Activated CD8-positive, alpha-beta memory T cell treated with anti-CD3 and anti-CD28 coated beads, Interleukin-2, amount 10 ng/mL, durations not matched to agents 7 days and 5 days (primary cell): Measurements from ENCODE around the gene TPK1. TPM values are rescaled to one million over a fixed set of nuclear protein-coding genes. Genes with fewer than 3 reads are reported as not detected.
"Not testable (repeated sequence)": the region's sequence is repeated elsewhere in the genome, so short reads cannot be mapped to it uniquely, and the experiment has no call there.

Source experiments
- ATAC-seq: fragments of 150-1000 bp; cut with Tn5 transposase; one replicate; pipeline ENCODE4 v1.10.0; 2021; ENCODE audit warnings: moderate library complexity
- CTCF ChIA-PET: fragments of 350-600 bp; sonication (Branson Sonifier 250); formaldehyde crosslinking; loops from one replicate; lab custom pipeline; 2021; ENCODE audit warnings: antibody characterized with exemption; lab: Charles Lee
- DNase-seq: peaks from one replicate; pipeline ENCODE4 v3.0.0-alpha.2; 2020
- H3K27ac Mint-ChIP-seq: one replicate; pipeline ENCODE4 v1.8.0; 2021; ENCODE audit warnings: mild to moderate bottlenecking, mixed read lengths
- H3K27me3 Mint-ChIP-seq: one replicate; pipeline ENCODE4 v1.8.0; 2021; ENCODE audit warnings: mixed read lengths
- H3K36me3 Mint-ChIP-seq: one replicate; pipeline ENCODE4 v1.8.0; 2021; ENCODE audit warnings: mild to moderate bottlenecking, mixed read lengths
- H3K4me1 Mint-ChIP-seq: one replicate; pipeline ENCODE4 v1.8.0; 2021; ENCODE audit warnings: mixed read lengths
- H3K4me3 Mint-ChIP-seq: one replicate; pipeline ENCODE4 v1.8.0; 2021; ENCODE audit warnings: mild to moderate bottlenecking, moderate library complexity, mixed read lengths
- H3K9me3 Mint-ChIP-seq: one replicate; pipeline ENCODE4 v1.8.0; 2022; ENCODE audit warnings: low read depth, mixed read lengths
- total RNA-seq, 2 experiments: library from RNA; stranded (reverse); gene quantifications; one replicate each; pipeline ENCODE4 v1.2.3, GENCODE V29; 2021

The TPK1 gene
- total RNA-seq, 2 experiments from 2014 or later: 13.1 to 15.0 TPM

DNA sequence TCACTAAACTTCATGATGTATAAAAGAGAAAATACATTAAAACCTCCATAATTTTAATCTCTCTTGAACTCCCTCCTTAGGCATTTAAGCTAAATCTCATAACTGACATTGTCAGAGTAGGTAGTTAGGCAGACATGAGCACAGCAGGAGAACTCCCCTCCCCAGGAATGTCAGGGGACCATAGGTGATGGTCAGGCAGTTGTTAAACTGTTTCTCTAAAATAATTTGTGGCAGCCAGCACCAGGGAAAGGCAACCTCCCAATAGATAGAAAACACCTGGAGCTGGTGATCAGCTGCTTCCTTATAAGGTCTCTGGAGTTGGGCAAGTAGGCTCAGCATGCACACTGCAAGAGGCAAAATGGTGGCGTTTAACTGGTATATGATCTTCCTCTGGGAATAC, 73.0 kb downstream of the TPK1 start:
- ATAC-seq: no peak
- no peak overlapping the region for H3K4me3 Mint-ChIP-seq
- H3K9me3 Mint-ChIP-seq: no peaks in the 10 kb centered on the region
- no peak for DNase-seq
- H3K36me3 Mint-ChIP-seq: peaks cover 2% of the 10 kb centered on the region
- CTCF ChIA-PET: no interaction called here
- H3K27ac Mint-ChIP-seq: no peak overlapping the region
- no peaks in the 10 kb centered on the region for H3K4me1 Mint-ChIP-seq
- no peaks in the 10 kb centered on the region for H3K27me3 Mint-ChIP-seq

DNA sequence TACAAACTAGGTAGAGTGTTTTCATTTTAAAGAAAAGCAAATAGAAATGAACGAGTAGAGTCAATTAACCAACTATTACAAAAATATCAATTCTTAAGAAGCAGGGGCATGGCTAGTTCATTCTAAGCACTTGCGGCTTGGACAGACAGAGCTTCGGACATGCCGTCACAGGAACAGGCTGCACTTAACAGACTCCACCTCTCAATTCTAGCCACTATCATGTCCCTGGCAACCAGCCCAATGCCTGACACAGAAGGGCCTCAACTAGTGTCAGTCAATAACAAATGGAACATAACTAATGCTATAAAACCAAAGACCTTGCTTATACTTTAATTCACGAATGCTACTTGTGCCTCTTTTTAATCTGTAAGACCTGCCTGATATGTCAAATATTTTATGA, 74.4 kb downstream of the TPK1 start:
- Mint-ChIP-seq H3K4me3 (no peak overlapping the region), H3K36me3 (peaks cover 5% of the 10 kb centered on the region), H3K4me1 (no peaks in the 10 kb centered on the region), H3K9me3 (no peaks in the 10 kb centered on the region), H3K27ac (no peak overlapping the region), H3K27me3 (no peaks in the 10 kb centered on the region)
- CTCF ChIA-PET: no interaction called here
- no peak for ATAC-seq
- DNase-seq: no peak

DNA sequence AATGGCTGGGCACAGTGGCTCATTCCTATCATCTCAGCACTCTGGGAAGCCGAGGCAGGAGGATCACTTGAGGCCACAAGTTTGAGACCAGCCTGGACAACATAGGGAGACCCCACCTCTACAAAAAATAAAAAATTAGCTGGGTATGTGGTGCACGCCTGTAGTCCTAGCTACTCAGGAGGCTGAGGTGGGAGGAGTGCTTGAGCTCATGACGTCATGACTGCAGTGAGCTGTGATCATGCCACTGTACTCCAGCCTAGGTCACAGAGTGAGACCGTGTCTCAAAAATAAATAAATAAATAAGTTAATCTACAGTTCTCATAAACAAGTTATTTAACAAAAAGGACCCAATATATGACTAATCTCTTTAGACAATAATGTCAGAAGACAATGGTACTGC, 76.2 kb downstream of the TPK1 start:
- DNase-seq (no peak), ATAC-seq (no peak)
- CTCF ChIA-PET: no interaction called here
- Mint-ChIP-seq H3K4me3 (no peak overlapping the region), H3K4me1 (no peaks in the 10 kb centered on the region), H3K27ac (no peak overlapping the region), H3K36me3 (peaks cover 5% of the 10 kb centered on the region), H3K27me3 (no peaks in the 10 kb centered on the region), H3K9me3 (peaks cover 2% of the 10 kb centered on the region)

DNA sequence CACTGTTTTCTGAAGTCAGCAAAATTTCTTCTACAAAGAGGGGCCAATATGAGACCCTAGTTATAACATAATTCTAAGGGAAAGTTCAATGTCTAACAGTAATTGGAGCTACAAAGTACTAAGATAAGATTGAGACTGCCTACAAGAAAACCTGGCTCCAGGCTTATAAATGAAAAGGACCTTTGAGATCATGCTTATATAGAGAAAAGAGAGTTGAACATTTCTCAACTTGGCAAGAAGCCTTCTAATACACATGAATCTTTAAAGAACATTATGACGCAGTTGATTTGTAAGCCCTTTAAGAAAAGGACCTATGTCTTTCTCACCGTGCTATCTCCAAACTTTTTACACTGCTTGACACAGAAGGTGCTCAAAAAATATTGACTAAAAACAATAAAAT, 87.9 kb downstream of the TPK1 start:
- CTCF ChIA-PET: interaction anchor here (0.8 kb wide), 1 partner anchor 8 kb away, joined by 3 read pairs; no protein-coding TSS in a partner anchor
- Mint-ChIP-seq H3K4me3 (no peak overlapping the region), H3K9me3 (no peaks in the 10 kb centered on the region), H3K27ac (no peak overlapping the region), H3K36me3 (no peaks in the 10 kb centered on the region), H3K27me3 (no peaks in the 10 kb centered on the region), H3K4me1 (no peaks in the 10 kb centered on the region)
- DNase-seq (no peak), ATAC-seq (no peak)

DNA sequence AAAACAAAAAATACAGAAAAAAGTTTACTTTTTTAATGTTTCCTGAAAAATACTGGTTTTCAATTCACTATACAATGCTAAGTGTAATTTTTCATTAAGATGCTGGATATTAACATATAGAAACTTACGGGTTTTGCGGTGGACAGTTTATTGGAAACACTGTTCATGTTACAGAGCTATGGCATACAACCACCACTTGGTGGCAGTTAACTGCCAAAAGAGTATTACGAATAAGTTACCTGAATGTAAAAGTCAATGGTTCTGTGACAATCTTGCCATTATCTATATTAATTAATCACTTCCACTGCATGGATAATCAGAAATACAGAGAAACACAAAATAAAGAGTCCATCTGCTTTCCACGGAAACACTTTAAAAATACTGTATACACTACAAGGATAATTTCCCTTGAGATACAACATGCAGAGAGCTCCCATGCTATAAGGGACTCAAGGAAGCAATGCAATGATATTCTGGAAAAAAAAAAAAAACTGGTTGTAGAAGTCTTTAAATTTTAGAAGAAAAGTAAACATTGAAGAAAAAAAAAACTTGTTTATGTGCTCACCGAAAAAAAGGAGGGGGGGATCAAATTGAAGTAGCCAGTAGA, 97.0 kb downstream of the TPK1 start:
- no peaks in the 10 kb centered on the region for H3K9me3 Mint-ChIP-seq
- no peak overlapping the region for H3K27ac Mint-ChIP-seq
- DNase-seq (no peak), ATAC-seq (peak; percentile 76)
- no peak overlapping the region for H3K4me3 Mint-ChIP-seq
- no peaks in the 10 kb centered on the region for H3K36me3 Mint-ChIP-seq
- H3K27me3 Mint-ChIP-seq: no peaks in the 10 kb centered on the region
- peaks cover 3% of the 10 kb centered on the region for H3K4me1 Mint-ChIP-seq
- CTCF ChIA-PET: interaction anchor here (0.6 to 2.6 kb wide), 9 partner anchors 10 to 361 kb away, joined by 3 to 10 read pairs (median 3); partner anchors contain the start of gene TPK1

DNA sequence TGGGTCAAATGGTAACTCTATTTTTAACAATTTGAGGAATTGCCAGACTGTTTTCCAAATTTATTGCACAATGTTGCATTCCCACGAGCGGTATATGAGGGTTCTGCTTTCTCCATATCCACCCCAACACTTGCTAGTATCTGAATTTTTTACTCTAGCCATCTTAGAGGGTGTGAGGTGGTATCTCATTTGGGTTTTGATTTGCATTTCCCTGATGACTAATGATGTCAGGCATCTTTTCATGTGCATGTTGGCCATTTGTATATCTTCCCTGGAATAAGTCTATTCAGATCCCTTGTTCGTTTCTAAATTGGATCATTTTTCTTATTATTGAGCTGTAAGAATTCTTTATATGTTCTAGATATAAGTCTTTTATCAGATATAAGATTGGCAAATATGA, 97.7 kb downstream of the TPK1 start:
- CTCF ChIA-PET: interaction anchor here (0.6 to 2.6 kb wide), 7 partner anchors 9 to 362 kb away, joined by 3 to 10 read pairs (median 3); partner anchors contain the start of gene TPK1
- peaks cover 3% of the 10 kb centered on the region for H3K4me1 Mint-ChIP-seq
- H3K27ac Mint-ChIP-seq: no peak overlapping the region

DNA sequence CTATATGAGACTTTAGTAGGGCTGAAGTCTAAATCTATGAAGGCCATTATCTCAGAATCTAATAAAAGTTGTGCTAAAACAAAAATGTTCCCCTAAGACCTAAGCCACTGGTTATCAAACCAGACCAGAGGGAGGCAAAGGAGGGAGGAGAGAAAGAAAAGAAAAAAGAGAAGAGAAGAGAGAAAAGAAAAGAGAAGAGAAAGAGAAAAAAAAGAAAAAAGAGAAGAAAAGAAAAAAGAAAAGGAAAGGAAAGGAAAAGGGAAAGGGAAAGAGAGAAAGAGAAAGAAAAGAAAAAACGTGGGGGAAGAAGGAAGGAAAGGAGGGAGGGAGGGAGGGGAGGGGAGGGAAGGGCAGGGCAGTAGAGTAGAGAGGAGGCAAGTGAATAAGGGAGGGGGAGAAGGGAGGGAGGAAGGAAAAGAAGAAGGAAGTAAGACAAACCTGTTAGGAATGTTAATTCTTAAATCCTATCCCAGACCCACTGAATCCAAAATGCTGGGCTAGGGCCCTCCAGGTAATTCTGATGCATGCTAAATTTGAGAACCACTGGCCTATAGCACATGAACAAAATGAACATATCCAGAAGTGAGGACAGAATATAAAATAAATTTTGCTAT, 98.9 kb downstream of the TPK1 start:
- H3K27me3 Mint-ChIP-seq: no peaks in the 10 kb centered on the region
- H3K4me1 Mint-ChIP-seq: peaks cover 3% of the 10 kb centered on the region
- H3K4me3 Mint-ChIP-seq: no peak overlapping the region
- CTCF ChIA-PET: interaction anchor here (2.6 kb wide), 1 partner anchor 98 kb away, joined by 10 read pairs; the partner anchor contains the start of gene TPK1
- no peaks in the 10 kb centered on the region for H3K36me3 Mint-ChIP-seq
- H3K9me3 Mint-ChIP-seq: no peaks in the 10 kb centered on the region
- no peak overlapping the region for H3K27ac Mint-ChIP-seq
- ATAC-seq (no peak), DNase-seq (no peak)

More for the DNA sequence above, 97.7 kb downstream of the TPK1 start:
- ATAC-seq (no peak), DNase-seq (no peak)
- Mint-ChIP-seq H3K27me3 (no peaks in the 10 kb centered on the region), H3K9me3 (no peaks in the 10 kb centered on the region), H3K36me3 (no peaks in the 10 kb centered on the region), H3K4me3 (no peak overlapping the region)

DNA sequence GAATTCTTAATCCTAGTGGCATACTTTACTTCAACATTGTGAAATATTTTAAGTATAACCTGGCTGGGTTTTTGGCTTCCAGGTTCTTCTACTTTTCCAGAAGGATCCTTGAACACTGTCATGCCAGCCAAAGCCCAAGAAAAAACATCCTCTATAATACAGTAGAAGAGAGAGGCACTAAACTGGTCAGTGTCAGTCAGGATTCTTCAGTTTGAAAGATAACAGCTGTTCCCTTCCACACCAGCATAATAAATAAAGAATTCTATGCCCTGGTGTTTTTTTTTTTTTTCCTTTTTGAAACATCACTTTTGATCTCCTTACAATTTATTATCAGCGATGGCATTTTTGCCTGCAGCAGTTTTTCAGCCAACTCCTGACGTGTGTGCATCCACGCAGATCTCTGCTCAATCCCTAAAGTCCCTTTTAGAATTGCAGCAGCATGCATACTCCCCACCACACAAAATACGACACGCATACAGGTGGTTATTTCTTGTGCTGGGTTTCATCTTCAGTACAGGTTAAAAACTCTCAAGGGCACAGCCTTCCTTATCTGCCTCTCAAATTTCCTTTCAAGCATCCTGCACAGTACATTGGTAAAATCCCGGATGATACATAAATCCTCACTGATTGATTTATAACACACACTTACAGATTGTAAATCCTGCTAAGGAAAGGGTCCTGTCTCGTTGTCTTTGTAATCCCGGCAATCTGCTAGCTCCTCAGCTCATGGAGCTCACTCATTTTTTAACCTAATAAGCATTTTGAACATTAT, 100.2 kb downstream of the TPK1 start:
- ATAC-seq (no peak), DNase-seq (no peak)
- H3K27ac Mint-ChIP-seq: no peak overlapping the region
- CTCF ChIA-PET: no interaction called here
- no peaks in the 10 kb centered on the region for H3K36me3 Mint-ChIP-seq
- H3K4me3 Mint-ChIP-seq: no peak overlapping the region
- no peaks in the 10 kb centered on the region for H3K9me3 Mint-ChIP-seq
- no peaks in the 10 kb centered on the region for H3K27me3 Mint-ChIP-seq
- H3K4me1 Mint-ChIP-seq: peaks cover 3% of the 10 kb centered on the region

DNA sequence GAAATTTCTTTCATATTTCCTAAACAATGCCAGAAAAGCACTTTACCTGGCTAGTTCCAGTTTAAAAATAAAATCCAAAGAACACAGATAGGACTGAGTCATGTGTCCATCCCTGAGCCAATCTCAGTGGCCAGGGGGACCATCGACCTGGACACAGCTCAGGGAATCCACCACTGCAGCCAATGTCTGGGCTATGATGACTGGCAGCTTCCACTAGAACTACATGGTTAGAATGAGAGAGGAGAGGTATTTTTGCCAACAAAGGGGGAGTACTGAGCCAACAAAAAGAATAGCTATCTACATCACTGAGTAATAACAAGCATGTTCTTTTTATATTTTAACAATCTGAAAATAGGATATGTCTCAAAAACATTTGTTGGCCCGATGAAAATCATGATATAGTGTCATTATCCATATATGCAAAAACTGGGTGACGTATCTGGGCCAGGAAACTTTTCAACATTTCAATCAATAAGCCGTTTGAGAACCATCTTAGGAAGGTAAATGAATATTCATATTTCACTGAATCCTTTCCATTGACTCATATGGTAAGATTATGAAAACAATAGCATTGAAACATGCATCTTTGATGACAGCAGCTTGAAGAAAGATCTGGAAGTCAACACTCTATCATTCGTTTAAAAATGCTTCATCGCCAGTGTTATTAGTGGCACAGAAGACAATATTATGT, 104.0 kb downstream of the TPK1 start:
- CTCF ChIA-PET: no interaction called here
- H3K9me3 Mint-ChIP-seq: no peaks in the 10 kb centered on the region
- no peaks in the 10 kb centered on the region for H3K27me3 Mint-ChIP-seq
- no peak overlapping the region for H3K4me3 Mint-ChIP-seq
- H3K36me3 Mint-ChIP-seq: no peaks in the 10 kb centered on the region
- ATAC-seq: no peak
- peaks cover 1% of the 10 kb centered on the region for H3K4me1 Mint-ChIP-seq
- no peak overlapping the region for H3K27ac Mint-ChIP-seq
- no peak for DNase-seq

DNA sequence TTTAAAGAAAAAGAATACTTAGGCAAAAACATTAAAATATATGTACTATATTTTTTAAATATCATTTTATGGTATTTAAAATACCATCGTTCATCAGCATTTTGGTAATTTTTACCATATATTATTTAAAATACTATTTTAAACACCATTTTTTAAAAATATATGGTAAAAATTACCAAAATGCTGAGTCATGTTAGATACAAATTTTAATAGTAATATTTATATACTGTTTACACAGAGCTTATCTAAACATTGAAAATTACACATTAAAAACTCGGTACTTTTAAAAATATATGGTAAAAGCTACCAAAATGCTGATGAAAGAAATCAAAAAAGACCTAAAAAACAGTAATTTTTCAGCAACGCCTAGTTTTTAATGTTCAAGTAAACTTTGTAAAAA, 105.6 kb downstream of the TPK1 start:
- ATAC-seq (no peak), DNase-seq (no peak)
- Mint-ChIP-seq H3K27me3 (no peaks in the 10 kb centered on the region), H3K4me1 (no peaks in the 10 kb centered on the region), H3K4me3 (no peak overlapping the region), H3K27ac (no peak overlapping the region), H3K9me3 (no peaks in the 10 kb centered on the region), H3K36me3 (no peaks in the 10 kb centered on the region)
- CTCF ChIA-PET: no interaction called here

DNA sequence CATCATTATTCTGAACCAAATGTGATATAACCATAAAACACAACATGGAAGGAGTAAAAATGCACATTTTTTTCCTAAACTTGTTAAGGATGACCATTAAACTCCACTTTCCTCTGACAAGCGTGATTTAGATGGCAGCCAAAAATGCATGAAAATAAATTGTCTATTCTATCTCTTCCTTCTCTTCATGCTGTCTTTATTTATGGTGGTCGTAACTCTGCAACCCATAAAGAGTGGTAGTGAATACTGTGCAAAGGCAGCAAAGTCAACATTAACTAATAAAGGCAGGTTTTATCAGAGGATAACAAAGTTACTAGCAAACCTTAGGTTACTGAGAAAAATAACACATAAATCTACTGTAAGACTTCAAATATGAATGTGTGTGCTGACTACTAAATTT, 106.6 kb downstream of the TPK1 start:
- Mint-ChIP-seq H3K9me3 (no peaks in the 10 kb centered on the region), H3K4me3 (no peak overlapping the region), H3K27me3 (no peaks in the 10 kb centered on the region), H3K36me3 (no peaks in the 10 kb centered on the region), H3K27ac (no peak overlapping the region), H3K4me1 (no peaks in the 10 kb centered on the region)
- DNase-seq (no peak), ATAC-seq (no peak)
- CTCF ChIA-PET: interaction anchor here (1.3 kb wide), 1 partner anchor 9 kb away, joined by 3 read pairs; no protein-coding TSS in a partner anchor

DNA sequence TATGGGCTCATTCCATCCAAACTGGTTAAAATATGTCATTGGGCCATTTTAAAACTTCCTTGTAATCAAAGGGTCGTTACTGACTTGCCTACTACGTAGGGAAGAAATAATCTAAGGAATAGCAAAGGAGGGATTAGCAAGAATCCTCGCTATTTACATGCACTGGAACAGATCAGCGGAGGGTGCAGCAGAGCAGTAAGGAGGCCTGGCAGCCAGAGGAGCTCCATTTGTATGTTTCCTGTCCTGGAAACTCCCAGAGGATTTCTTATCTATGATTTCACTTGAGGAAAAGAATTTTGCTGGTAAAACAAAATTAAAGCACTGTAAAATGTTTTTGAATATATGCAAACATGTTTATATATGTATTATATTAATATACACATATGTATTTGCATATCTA, 107.3 kb downstream of the TPK1 start:
- CTCF ChIA-PET: interaction anchor here (1.3 kb wide), 1 partner anchor 10 kb away, joined by 3 read pairs; no protein-coding TSS in a partner anchor

DNA sequence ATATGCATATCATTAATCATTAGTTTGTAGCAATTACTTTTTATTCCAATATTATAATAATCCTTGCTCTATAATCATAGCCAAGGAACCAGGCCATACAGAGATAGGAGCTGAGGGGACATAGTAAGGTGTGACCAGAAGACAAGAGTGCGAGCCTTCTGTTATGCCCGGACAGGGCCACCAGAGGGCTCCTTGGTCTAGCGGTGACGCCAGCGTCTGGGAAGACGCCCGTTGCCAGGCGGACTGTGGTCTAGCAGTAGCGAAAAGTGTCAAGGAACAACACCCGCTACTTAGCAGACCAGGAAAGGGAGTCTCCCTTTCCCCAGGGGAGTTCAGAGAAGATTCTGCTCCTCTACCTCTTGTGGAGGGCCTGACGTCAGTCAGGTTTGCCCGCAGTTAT, 109.0 kb downstream of the TPK1 start:
- ATAC-seq, DNase-seq, H3K9me3 Mint-ChIP-seq, H3K4me3 Mint-ChIP-seq, H3K4me1 Mint-ChIP-seq, CTCF ChIA-PET, H3K27ac Mint-ChIP-seq, H3K36me3 Mint-ChIP-seq, H3K27me3 Mint-ChIP-seq: not testable (repeated sequence)

More for the DNA sequence above, 107.3 kb downstream of the TPK1 start:
- Mint-ChIP-seq H3K4me1 (no peaks in the 10 kb centered on the region), H3K36me3 (no peaks in the 10 kb centered on the region), H3K27ac (no peak overlapping the region), H3K9me3 (no peaks in the 10 kb centered on the region), H3K4me3 (no peak overlapping the region), H3K27me3 (no peaks in the 10 kb centered on the region)
- DNase-seq (no peak), ATAC-seq (no peak)
